ENCODE results near the gene AP5B1.
"Not testable (repeated sequence)": the region's sequence is repeated elsewhere in the genome, so short reads cannot be mapped to it uniquely, and the experiment has no call there.

Gene AP5B1

GRCh38 chr11:65762169-65762568 is 18.6 kb downstream of the AP5B1 start:
- not testable (repeated sequence) for DNase-seq

- DNase-seq: no peak
Observed at GRCh38 chr11:65745049-65745448, 35.7 kb downstream of the AP5B1 start.

GRCh38 chr11:65744699-65745042 is 36.1 kb downstream of the AP5B1 start:
- DNase-seq: no peak

- peak; percentile 55 to 64 for DNase-seq
Observed at GRCh38 chr11:65744026-65744698, 36.6 kb downstream of the AP5B1 start.

GRCh38 chr11:65743681-65744025 is 37.1 kb downstream of the AP5B1 start:
- no peak for DNase-seq

- DNase-seq: no peak
Observed at GRCh38 chr11:65742353-65742752, 38.4 kb downstream of the AP5B1 start.

- DNase-seq: no peak
Observed at GRCh38 chr11:65741185-65741584, 39.6 kb downstream of the AP5B1 start.

GRCh38 chr11:65739022-65739421 is 41.8 kb downstream of the AP5B1 start:
- DNase-seq: no peak

- no peak for DNase-seq
Observed at GRCh38 chr11:65736810-65737209, 44.0 kb downstream of the AP5B1 start.

GRCh38 chr11:65735111-65735510 is 45.7 kb downstream of the AP5B1 start:
- not testable (repeated sequence) for DNase-seq

- no peak for DNase-seq
Observed at GRCh38 chr11:65730461-65730860, 50.3 kb downstream of the AP5B1 start.

GRCh38 chr11:65727865-65728264 is 52.9 kb downstream of the AP5B1 start:
- DNase-seq: no peak

- peak; percentile 17 to 31 for DNase-seq
Observed at GRCh38 chr11:65726660-65727059, 54.1 kb downstream of the AP5B1 start.

All from inflammatory macrophage treated with lipopolysaccharide for 1 hour (primary cell).